GM18520 (cell line): ENCODE results near the gene LCN10.
"Not testable (repeated sequence)": the region's sequence is repeated elsewhere in the genome, so short reads cannot be mapped to it uniquely, and the experiment has no call there.

ENCODE experiments used
- ATAC-seq: cut with Tn5 transposase; IDR thresholded peaks from one replicate; pipeline ENCODE4 v1.9.1; 2021; ENCODE audit not compliant: unreplicated experiment

Gene LCN10

GRCh38 chr9:136755302-136756133 lies 12.8 kb upstream of the LCN10 start:
- not testable (repeated sequence) for ATAC-seq

- no peak for ATAC-seq
Measured at GRCh38 chr9:136754626-136755301, 12.0 kb upstream of the LCN10 start.

- ATAC-seq: no peak
Measured at GRCh38 chr9:136754059-136754572, 11.4 kb upstream of the LCN10 start.

DNA sequence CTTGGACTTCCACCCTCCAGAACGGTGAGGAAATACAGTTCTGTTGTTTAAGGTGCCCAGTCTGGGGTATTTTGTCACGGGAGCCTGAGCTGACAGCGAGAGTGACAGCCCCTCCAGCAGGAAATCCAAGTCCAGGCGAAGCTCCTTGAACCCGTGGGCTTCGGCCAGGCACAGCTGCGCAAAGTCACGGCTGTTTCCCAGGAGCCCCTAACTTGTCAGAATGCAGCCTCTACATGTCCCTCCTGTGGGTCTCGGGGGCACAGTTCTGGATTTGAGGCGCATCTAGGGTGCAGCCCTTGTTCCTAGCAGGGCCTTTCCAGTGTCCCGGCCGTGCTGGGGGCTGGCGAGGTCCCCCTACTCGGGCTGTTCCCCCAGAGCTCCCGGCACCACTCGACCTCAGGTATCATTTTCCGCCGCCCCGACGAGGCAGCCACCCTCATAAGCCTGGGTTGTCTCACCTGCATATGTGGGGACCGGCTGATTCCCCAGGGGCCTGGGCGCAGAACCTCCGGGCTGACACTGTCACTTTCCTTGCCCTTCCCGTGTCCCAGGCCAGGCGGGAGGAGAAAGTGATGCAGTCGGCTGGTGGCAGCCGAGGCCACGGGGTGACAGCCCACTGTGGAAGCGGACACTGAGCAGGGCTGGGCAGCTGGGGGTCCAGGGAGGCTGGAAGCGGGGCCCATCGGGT lies 10.8 kb upstream of the LCN10 start:
- ATAC-seq: no peak

- no peak for ATAC-seq
Measured at GRCh38 chr9:136751814-136752213, 9.1 kb upstream of the LCN10 start.

GRCh38 chr9:136751244-136751643 lies 8.5 kb upstream of the LCN10 start:
- ATAC-seq: no peak

DNA sequence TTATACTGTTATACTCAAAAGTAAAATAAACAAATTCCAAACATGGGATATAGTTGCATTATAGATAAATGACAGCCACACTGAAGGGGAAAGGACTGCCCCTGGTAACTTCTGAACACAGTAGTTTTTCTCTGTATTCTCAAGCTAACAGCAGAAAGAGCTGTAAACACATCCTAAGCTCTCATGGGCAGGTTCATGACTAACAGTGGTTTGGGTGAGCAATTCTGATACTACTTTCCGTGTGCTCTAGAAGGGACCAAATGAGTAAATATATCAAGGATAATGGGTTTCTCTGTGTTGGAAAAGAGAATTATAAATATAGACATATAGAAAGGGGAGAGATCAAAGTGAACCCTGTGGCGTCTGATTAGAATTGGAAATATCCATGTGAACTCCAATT lies 7.8 kb upstream of the LCN10 start:
- no peak for ATAC-seq

DNA sequence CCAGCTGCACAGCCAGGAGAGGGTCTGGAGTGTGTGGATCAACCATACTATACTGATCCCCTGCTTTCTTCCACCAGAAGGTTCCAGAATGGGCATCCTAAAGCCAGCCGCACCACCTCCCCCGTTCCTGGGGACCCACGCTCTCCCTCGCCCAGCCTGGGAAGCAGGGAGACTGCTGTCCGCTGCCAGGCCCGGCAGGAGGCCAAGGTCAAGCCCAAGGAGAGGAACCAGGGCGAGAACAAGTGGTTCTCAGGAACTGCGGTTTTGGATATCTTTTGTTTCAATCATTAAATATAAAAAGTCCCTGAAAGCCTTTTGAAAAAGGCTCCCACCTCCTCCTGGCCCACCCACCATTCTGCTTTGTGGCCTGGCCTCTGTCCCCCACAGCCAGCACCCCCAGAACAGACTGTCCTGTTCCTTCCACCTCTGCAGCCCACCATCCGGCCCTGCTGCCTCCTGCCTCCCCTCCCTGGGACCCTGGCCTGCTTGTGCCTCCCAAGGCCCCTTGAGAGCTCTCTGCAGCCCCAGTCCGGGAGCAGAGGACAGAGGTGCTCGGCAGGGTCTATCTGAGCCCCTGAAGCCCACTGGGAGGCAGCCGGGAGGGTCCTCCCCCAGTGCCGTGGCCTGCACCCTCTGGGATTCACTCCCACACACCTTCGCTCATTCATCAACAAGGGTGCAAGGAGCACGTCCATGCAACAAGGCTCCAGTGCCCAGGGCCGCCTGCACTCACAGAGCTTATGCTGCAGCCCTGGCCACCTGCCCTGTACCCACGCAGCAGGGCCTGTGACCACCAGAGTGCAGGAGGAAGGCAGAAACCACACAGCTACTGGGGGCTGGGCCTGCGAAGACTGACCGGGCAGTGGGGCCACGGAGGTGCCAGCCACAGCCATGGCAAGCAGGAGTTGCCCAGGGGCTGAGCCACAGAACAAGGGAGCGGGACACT lies 6.2 kb upstream of the LCN10 start:
- no peak for ATAC-seq

DNA sequence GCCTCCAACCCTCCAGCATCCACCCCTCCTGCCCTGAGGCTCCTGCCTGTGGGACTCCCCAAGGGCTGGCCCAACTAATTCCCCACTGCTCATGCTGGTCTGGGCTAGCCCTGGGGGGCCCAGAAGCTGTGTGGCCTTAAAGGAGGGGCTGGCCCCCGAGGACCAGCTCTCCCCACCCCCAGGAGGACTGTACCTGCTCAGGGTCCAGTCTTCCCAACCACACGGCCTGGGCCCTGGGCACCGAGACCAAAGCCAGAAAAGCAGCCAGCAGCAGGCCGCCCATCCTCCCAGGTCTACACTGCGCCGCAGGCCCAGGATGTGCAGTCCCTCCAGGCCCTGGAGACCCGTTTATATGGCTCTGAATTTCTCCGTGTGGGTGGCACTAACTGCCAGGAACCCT lies 5.5 kb upstream of the LCN10 start, which contains the start of gene LCN6:
Gene LCN6 (minus strand): TSS at position 325 of the 400 bp plus-strand sequence. CDS start 42 bp downstream, at position 283.
- ATAC-seq: no peak

- no peak for ATAC-seq
Measured at GRCh38 chr9:136747161-136748060, 4.7 kb upstream of the LCN10 start.

GRCh38 chr9:136746621-136747020 lies 3.9 kb upstream of the LCN10 start:
- ATAC-seq: no peak

- ATAC-seq: no peak
Measured at GRCh38 chr9:136746155-136746490, 3.4 kb upstream of the LCN10 start.

- ATAC-seq: no peak
Measured at GRCh38 chr9:136745389-136746154, 2.8 kb upstream of the LCN10 start.

- ATAC-seq: no peak
Measured at GRCh38 chr9:136744773-136745172, 2.0 kb upstream of the LCN10 start.

- no peak for ATAC-seq
Measured at GRCh38 chr9:136743639-136744211, 985 bp upstream of the LCN10 start.

GRCh38 chr9:136741883-136742571 lies 713 bp downstream of the LCN10 start:
- ATAC-seq: no peak

DNA sequence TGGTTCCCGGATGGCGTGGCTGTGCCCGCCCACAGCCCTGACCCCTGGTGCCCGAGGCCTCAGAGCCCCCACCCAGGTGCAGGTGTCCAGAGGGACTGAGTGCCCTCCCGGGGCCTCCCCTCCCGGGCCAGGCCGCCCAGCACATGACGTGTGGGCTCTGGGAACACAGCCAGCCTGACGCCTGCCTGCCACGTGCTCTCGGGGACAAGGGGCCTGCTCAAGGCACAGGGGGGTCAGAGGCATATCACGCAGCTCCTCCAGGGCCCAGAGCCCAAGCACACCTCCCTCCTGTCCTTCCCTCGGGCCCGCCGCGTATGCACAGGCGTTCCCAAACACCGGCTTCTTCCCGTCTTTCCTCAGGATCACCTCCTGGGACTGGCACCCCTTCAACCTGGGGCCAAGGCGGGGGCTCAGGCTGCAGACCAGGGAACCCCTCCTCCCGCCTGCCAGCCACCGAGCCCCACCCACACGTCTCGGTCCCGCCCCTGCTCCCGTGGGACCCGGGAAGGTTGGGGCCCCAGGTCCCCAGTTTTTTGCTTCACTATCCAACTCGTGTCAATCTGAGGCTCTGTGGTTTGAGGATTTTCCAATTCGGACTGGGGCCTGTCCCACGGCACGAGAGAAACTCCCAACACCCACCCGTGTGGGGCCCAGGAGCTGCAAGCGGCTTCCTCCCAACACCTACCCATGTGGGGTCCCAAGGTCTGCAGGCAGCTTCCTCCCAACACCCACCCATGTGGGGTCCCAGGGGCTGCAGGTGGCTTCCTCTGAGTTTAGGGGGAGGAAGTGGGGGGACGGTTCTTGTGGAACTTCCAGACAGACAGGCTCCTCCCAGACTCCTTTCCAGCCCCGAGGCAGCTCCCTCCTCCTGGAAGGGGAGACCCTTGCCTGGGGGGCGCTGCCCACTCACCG lies 1.5 kb downstream of the LCN10 start:
- no peak for ATAC-seq
